ENCODE data around the gene FCER1G. TPM values are rescaled to one million over a fixed set of nuclear protein-coding genes. Genes with fewer than 3 reads are reported as not detected.

Gene FCER1G
- total RNA-seq, 1 donor from 2014 or later: 158 TPM

- Histone ChIP-seq H3K36me3 (peaks cover 50% of the 10 kb centered on the region), H3K4me3 (peak overlapping the region; percentile 88), H3K9me3 (no peaks in the 10 kb centered on the region), H3K27ac (peak overlapping the region; percentile 90), H3K4me1 (peaks cover 23% of the 10 kb centered on the region), H3K27me3 (no peaks in the 10 kb centered on the region)
- no peak for TF ChIP-seq CTCF (IDR thresholded peaks at IDR 0.05)
- DNase-seq: no peak
- intact Hi-C loops (cut with DNase I): no loop called here
- no peak for ATAC-seq
Observed at GRCh38 chr1:161175771-161176453, 39.2 kb upstream of the FCER1G start.

GRCh38 chr1:161176468-161177111 lies 38.5 kb upstream of the FCER1G start:
- Histone ChIP-seq H3K4me3 (peak overlapping the region; percentile 88), H3K4me1 (peaks cover 23% of the 10 kb centered on the region), H3K9me3 (no peaks in the 10 kb centered on the region), H3K27ac (peak overlapping the region; percentile 90), H3K36me3 (peaks cover 43% of the 10 kb centered on the region), H3K27me3 (no peaks in the 10 kb centered on the region)
- ATAC-seq (peak; percentile 19), DNase-seq (no peak)
- intact Hi-C loops (cut with DNase I): no loop called here
- TF ChIP-seq CTCF (IDR thresholded peaks at IDR 0.05): no peak

GRCh38 chr1:161177112-161177935 lies 37.8 kb upstream of the FCER1G start, which contains the start of gene B4GALT3:
Gene B4GALT3 (minus strand): TSS chr1:161177507. CDS start chr1:161176060, 1,447 bp downstream.
- peaks cover 36% of the 10 kb centered on the region for H3K36me3 ChIP-seq
- no peaks in the 10 kb centered on the region for H3K27me3 ChIP-seq
- H3K9me3 ChIP-seq: no peaks in the 10 kb centered on the region
- H3K27ac ChIP-seq: peak within 1 kb of the TSS; percentile 90
- peaks cover 27% of the 10 kb centered on the region for H3K4me1 ChIP-seq
- peak within 1 kb of the TSS; percentile 88 for H3K4me3 ChIP-seq
- peak; percentile 96 for DNase-seq
- ATAC-seq: peak; percentile 97
- intact Hi-C loops (cut with DNase I): no loop called here
- peak; percentile 29 for TF ChIP-seq CTCF (IDR thresholded peaks at IDR 0.05)

GRCh38 chr1:161177936-161178244 lies 37.2 kb upstream of the FCER1G start:
- no peak for ATAC-seq
- Histone ChIP-seq H3K27ac (peak overlapping the region; percentile 90), H3K27me3 (no peaks in the 10 kb centered on the region), H3K9me3 (no peaks in the 10 kb centered on the region), H3K36me3 (peaks cover 30% of the 10 kb centered on the region), H3K4me3 (peak overlapping the region; percentile 88), H3K4me1 (peaks cover 26% of the 10 kb centered on the region)
- no peak for TF ChIP-seq CTCF (IDR thresholded peaks at IDR 0.05)
- DNase-seq: no peak
- intact Hi-C loops (cut with DNase I): no loop called here

GRCh38 chr1:161179698-161180097 lies 35.4 kb upstream of the FCER1G start:
- Histone ChIP-seq H3K36me3 (peaks cover 12% of the 10 kb centered on the region), H3K27me3 (no peaks in the 10 kb centered on the region), H3K27ac (no peak overlapping the region), H3K9me3 (no peaks in the 10 kb centered on the region), H3K4me3 (no peak overlapping the region), H3K4me1 (peaks cover 36% of the 10 kb centered on the region)
- intact Hi-C loops (cut with DNase I): no loop called here
- DNase-seq (peak; percentile 9), ATAC-seq (no peak)
- no peak for TF ChIP-seq CTCF (IDR thresholded peaks at IDR 0.05)

Data from upper lobe of right lung (tissue), 1 donor.